ENCODE results near the gene SERPINB11. TPM values are rescaled to one million over a fixed set of nuclear protein-coding genes. Genes with fewer than 3 reads are reported as not detected.
A peak's percentile ranks its signal among the peaks of the same experiment; 100 is the strongest.
"Not testable (repeated sequence)": the region's sequence is repeated elsewhere in the genome, so short reads cannot be mapped to it uniquely, and the experiment has no call there.

SERPINB11 gene, protein sequence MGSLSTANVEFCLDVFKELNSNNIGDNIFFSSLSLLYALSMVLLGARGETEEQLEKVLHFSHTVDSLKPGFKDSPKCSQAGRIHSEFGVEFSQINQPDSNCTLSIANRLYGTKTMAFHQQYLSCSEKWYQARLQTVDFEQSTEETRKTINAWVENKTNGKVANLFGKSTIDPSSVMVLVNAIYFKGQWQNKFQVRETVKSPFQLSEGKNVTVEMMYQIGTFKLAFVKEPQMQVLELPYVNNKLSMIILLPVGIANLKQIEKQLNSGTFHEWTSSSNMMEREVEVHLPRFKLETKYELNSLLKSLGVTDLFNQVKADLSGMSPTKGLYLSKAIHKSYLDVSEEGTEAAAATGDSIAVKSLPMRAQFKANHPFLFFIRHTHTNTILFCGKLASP
- total RNA-seq (2014; rRNA removed; shearing (Covaris generic); ENCODE audit: low replicate concordance): not detected in 2 replicates

DNA sequence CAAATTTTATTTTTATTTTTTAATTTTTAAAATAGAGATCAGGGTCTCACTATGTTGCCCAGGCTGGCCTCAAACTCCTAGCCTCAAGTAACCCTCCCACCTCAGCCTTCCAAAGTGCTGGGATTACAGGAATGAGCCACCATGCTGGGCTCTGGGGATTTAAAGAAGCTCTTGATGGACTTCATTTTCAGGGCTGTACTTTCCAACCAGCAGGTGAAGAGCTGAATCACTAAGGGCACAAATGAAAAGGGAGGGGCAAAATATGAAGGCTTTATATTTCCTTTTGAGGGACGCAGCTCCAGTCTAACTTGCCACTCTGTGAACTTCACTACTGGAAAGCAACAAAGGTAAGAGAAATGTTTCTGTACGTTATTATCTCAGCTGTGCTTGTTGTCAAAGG, at the start of gene SERPINB11:
TSS of gene SERPINB11 (plus strand) at position 301 of the 400 bp plus-strand sequence. CDS start 7,234 bp downstream, outside the sequence.
- no peaks in the 10 kb centered on the region for H3K36me3 ChIP-seq
- H3K27me3 ChIP-seq: no peaks in the 10 kb centered on the region
- no peaks in the 10 kb centered on the region for H3K9me3 ChIP-seq
- no peak within 1 kb of the TSS for H3K4me3 ChIP-seq
- DNase-seq: no peak

DNA sequence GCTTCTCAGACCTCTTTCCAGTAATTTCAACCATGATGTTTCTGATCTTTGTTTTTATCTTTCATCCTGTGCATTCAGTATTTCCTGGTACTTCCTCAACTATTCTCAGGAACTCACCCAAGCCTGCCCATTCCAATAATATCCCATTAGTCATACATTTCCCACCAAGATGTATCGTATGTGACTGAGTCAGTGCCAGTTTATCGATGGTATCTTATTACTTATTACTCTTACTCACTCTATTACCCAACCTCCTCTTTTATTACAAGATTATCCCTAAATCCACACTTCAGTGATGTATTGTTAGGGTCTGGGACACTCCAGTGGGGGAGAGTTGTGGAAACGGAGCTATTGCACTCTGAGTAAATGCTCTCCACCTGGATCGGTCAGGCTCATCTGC, 43.8 kb upstream of the SERPINB11 start:
- not testable (repeated sequence) for H3K27me3 ChIP-seq, DNase-seq, H3K9me3 ChIP-seq, H3K4me3 ChIP-seq, H3K36me3 ChIP-seq

DNA sequence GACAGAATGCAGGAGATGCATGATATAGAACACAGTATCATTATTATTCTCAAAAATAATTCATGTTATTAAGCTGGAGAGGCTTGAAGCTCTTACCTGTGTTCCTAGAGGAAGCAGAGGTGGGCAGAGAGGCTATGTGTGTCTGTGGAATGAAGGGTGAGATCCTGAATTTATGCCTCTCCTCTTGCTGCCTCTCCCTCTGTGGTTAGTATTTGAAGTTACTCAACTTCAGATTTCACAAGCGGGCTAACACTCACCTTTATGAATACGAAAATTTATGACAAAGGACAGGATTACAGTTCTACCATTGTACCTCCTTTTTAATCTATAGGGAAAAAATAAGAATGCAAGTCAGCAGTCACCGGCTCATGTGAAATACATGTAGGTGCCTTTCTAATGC, 41.0 kb upstream of the SERPINB11 start, which contains the start of gene SERPINB3:
TSS of gene SERPINB3 (minus strand) at position 144 of the 400 bp plus-strand sequence. CDS start 677 bp downstream, outside the sequence.
- not testable (repeated sequence) for H3K36me3 ChIP-seq, H3K4me3 ChIP-seq, H3K9me3 ChIP-seq, H3K27me3 ChIP-seq, DNase-seq

DNA sequence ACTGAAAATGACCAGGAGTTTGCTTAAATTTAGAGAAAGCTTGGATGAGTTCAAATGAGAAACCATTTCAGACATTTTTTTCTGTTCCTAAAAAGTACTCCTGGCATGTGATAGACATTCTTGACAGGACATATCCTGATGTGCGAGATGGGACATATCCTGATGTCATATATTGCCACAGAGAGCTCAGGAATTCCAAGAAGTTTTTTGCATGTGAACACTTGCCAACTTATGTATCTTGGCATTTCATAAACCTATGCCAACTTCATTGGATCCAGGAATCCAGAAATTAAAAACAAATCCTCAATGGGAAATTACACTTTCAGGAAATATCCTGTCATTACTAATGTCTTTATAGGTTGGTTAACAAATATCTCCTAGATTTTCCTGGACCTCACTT, 38.2 kb upstream of the SERPINB11 start:
- DNase-seq: no peak
- no peaks in the 10 kb centered on the region for H3K27me3 ChIP-seq

DNA sequence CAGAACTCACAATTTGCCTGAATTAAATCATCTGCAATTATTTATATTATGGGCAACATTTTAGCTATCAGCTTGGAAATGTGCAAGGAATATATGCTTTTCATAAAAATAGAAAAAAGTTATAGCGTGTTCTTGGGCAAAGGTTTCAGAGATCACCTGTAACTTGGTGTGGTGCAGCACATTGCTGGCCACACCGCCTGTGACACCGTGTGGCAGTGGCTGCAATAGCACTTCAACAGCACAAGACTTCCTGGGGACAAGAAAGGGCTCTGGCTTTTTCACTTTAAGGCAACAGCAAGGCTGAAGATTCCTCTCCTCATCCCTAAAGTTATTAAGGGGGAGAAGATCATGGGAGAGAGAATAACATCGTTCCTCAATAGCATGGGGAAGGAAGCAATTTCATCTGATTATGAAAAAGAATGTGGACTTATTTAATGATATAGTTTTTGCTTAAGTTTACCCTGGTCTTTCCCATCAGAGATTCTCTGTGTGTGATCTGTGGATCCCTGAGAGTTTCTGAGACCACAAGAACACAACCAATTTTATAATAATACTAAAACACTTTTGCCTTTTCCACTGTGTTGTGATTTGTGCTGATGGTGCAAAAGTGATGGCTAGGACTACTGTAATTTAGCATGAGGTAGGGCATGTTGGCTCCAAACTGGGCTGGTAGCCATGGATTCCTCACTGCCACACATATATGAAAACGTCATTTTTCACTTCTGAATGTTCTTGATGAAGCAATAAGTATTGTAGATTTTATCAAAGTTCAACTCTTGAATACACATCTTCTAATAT, 26.0 kb upstream of the SERPINB11 start:
- Histone ChIP-seq H3K4me3 (no peak overlapping the region), H3K27me3 (no peaks in the 10 kb centered on the region), H3K9me3 (no peaks in the 10 kb centered on the region), H3K36me3 (no peaks in the 10 kb centered on the region)
- DNase-seq: no peak

More for the DNA sequence above, 38.2 kb upstream of the SERPINB11 start:
- H3K36me3 ChIP-seq: no peaks in the 10 kb centered on the region
- H3K9me3 ChIP-seq: no peaks in the 10 kb centered on the region
- H3K4me3 ChIP-seq: no peak overlapping the region

DNA sequence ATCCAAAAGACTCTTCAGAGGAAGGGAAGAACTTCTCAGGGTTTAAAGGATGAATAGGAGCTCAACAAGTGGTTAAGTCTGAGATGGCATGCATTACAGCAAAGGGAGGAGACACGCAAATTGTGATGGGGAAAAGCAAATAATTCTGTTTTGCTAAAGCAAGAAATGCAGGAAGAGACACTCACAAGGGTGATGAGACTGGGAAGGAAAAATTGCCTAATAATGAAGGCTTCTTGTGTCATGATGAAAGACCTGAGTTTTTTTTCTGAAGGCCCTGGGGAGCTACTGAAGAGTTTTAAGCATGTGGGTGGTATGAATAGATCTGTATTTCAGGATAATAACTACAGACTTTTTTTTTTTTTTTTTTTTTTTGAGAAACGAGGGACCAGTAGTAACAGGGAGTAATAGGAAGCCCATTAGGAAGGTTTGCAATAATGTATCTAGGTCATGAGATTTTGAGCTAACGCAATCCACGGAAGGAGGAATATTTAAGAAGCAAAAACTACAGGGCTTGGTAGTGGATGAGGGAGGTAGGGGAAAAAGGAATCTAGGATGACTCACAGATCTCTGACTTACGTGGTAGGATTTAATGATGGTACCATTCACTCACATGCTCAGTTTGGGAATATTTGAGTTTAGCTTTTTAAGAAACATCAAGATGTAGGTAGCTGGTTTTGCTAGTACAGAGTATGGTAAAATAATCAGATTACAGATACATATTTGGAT, 25.1 kb upstream of the SERPINB11 start:
- Histone ChIP-seq H3K4me3 (no peak overlapping the region), H3K27me3 (no peaks in the 10 kb centered on the region), H3K9me3 (no peaks in the 10 kb centered on the region), H3K36me3 (no peaks in the 10 kb centered on the region)
- no peak for DNase-seq

DNA sequence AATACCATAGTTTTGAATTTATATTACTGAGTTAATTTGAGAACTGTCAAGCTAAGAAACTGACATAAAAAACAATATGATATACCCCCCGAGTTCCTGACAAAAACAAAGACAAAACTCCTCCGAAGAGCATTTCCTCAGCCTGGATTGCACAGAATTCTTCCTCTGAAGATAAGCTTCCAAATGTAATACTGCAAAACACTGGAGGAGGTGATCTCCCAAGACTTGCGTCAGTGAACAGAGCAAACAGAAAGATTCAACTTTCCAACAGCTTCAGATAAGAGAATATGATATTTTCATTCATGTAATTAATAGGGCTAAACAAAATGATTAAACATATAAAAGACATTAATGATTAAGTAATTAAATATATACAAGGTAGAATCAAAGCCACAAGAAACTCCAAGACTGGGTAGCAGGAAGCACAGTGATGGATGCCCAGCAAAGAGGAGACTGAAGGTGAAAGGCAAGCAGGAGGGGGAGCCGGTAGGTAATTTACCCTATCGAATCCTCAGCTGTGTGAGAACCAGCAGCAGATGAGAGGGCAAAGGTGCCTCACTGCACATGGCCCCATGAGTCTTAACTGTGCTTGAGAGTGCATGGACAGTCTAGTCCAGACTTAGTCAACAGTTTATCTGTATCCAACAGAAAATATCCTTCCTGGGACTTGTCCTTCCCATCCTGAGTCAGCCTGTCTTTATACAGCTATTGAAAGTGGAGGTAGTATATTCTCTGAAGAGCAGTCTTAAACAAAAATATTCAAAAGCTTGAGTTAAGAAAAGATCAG, 22.7 kb upstream of the SERPINB11 start:
- Histone ChIP-seq H3K4me3 (no peak overlapping the region), H3K9me3 (no peaks in the 10 kb centered on the region)

DNA sequence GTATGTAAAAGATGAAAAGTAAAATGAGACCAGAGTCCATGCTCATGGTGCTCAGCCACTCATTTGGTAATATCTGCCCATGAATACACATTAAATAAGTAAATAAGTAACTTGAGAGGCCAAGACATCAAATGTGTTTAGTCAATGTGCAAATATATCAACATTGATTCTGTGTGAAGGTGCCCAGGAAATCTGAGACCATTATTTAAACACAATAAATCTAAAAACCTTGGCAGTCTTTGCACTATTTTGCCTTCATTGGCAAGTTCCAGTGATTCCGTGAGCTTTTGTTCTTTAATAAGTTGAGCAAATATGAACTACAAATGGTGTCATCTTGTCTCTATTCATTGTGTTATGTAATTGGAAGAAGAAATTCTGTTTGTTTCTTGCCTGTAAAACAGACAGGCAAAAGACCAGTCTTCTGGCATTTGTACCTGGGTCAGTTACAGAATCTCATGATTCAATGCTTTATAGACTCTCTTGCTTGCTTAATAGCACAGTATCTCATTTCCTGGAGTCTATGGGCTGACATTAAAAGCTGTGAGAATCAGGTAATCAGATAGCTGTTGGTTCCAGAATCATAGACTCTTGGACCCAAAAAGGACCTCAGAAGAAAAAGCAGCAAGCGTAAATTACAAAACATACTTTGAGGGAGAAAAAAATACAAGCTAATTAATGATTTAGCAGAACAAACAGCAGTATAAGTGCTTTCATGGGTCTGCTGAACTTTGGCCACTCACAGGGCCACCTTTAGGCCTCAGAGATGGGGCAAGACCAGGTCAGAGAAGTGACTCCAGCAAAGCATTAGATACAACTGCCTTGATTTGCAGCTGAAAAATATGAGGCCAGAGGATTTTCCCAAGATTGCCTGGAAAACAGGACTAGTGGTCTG, 21.1 kb upstream of the SERPINB11 start:
- Histone ChIP-seq H3K36me3 (no peaks in the 10 kb centered on the region), H3K9me3 (no peaks in the 10 kb centered on the region), H3K27me3 (no peaks in the 10 kb centered on the region), H3K4me3 (no peak overlapping the region)
- DNase-seq: no peak

More for the DNA sequence above, 22.7 kb upstream of the SERPINB11 start:
- Histone ChIP-seq H3K36me3 (no peaks in the 10 kb centered on the region), H3K27me3 (no peaks in the 10 kb centered on the region)
- DNase-seq: no peak

DNA sequence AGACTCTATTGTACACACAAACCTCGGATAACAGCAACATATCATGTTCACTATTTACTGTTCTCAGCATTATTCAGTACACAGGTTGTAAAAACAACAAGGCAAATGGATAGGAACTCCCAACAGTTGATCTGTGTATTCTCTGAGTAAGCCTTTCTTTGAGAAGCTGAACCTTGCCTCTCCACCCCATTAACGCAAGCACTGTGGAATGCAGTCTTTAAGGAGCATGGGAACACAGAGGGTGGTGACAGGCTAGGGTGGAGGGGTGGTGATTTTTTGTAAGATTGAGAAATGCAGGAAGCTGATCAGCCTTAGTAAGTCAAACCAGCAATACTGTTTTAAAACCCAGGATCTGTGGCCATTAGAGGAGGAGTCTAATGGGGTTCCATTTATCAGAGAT, 19.6 kb upstream of the SERPINB11 start:
- no peaks in the 10 kb centered on the region for H3K36me3 ChIP-seq
- H3K9me3 ChIP-seq: no peaks in the 10 kb centered on the region
- H3K27me3 ChIP-seq: no peaks in the 10 kb centered on the region
- peak; percentile 49 for DNase-seq
- no peak overlapping the region for H3K4me3 ChIP-seq

DNA sequence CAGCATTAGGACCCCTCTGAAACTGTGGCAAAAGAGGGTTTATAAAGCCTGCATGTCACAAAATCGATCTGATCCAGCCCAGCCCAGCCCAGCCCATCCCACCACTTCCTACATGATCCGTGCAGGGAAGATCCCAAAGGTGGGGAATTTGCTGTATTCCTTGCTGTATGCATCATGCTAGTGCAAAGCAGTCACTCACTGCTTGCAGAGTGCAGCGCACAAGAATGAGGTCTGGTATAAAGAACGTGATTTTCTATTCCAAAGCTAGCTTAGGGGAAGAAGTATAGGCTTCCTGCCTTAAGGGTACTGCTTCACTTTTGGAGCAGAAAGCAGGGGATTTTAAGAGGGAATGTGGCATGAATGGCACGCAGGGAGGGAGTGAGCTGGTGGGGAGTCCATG, 18.9 kb upstream of the SERPINB11 start:
- H3K27me3 ChIP-seq: no peaks in the 10 kb centered on the region
- DNase-seq: no peak
- no peak overlapping the region for H3K4me3 ChIP-seq
- no peaks in the 10 kb centered on the region for H3K36me3 ChIP-seq
- H3K9me3 ChIP-seq: no peaks in the 10 kb centered on the region

DNA sequence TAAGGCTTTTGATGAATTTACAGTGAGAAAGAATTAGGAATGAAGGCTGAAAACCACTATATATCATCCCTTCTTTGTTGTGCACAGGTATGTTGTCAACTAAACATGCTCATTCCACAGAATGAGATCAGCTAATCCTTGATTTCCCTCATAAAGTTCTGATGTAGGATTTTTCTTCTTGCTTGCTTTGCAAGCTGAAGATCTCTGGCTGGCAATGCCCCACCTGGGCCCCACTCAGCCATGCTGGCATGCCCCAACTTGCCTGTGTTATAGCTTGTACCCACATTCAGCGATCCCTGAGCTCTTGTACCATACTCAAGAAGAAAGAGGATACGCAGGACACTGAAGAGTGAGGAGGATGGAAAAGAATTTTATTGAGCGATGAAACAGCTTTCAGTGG, 18.0 kb upstream of the SERPINB11 start:
- H3K4me3 ChIP-seq: no peak overlapping the region
- H3K9me3 ChIP-seq: no peaks in the 10 kb centered on the region
- H3K27me3 ChIP-seq: no peaks in the 10 kb centered on the region
- no peak for DNase-seq
- no peaks in the 10 kb centered on the region for H3K36me3 ChIP-seq

DNA sequence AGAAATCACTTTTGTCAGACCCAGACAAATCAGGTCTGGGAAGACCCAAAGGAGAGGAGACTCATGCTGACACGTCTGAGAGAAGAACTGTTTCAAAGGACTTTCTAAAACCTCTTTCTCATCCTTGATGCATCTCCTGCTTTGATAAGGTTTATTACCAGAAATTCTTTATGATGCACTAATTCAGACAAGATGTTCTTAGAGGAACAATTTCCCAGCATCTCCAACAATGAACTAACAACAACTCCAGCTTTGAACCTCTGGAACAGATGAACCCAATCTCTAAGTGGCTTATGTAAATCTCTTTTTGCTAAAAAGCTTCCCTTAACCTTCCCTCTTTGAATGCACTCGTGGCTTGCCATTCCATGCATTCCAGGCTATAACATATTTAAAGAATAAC, 15.9 kb upstream of the SERPINB11 start:
- DNase-seq: no peak
- Histone ChIP-seq H3K4me3 (no peak overlapping the region), H3K36me3 (no peaks in the 10 kb centered on the region), H3K27me3 (no peaks in the 10 kb centered on the region), H3K9me3 (peaks cover 5% of the 10 kb centered on the region; the same call in 1 of the 2 replicates)

DNA sequence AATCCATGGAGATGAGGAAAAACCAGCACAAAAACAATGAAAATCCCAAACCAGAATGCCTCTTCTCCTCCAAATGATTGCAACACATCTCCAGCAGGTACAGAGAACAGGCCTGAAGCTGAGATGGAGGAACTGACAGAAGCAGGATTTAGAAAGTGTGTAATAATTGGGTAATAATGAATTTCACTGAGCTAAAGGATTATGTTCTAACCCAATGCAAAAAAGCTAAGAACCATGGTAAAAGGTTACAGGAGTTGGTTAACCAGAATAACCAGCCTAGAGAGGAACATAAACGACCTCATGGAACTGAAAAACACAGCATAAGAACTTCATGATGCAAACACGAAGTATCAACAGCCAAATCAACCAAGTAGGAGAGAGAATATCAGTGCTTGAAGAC, 13.7 kb upstream of the SERPINB11 start:
- Histone ChIP-seq H3K27me3 (no peaks in the 10 kb centered on the region), H3K36me3 (no peaks in the 10 kb centered on the region), H3K9me3 (peaks cover 5% of the 10 kb centered on the region; the same call in 1 of the 2 replicates), H3K4me3 (no peak overlapping the region)
- DNase-seq: no peak

DNA sequence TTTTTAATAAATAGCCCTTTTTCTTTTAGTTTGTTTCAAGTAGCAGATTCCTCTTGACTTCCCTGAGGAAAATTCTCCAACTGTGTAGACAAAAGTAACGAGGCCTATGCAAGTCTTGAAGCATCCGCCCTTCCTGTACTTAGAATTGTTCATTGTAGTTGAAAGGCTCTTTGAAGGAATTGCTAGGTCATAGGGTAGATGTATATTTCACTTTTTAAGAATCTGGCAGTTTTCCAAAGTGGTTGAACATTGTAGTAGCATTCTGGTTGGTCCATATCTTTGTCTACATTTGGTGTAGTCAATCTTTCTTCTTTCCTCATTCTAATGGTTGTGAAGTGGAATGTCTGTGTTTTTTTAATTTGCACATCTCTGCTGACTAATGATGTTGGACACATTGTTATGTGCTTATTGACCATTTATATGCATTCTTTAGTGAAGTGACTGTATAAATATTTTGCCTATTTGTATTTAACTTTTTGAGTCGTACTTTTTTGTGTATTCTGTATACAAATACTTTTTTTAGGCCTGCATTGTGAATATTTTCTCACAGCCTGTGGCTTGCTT, 5.6 kb upstream of the SERPINB11 start:
- no peak for DNase-seq
- no peak overlapping the region for H3K4me3 ChIP-seq
- H3K9me3 ChIP-seq: no peaks in the 10 kb centered on the region
- no peaks in the 10 kb centered on the region for H3K36me3 ChIP-seq
- no peaks in the 10 kb centered on the region for H3K27me3 ChIP-seq

DNA sequence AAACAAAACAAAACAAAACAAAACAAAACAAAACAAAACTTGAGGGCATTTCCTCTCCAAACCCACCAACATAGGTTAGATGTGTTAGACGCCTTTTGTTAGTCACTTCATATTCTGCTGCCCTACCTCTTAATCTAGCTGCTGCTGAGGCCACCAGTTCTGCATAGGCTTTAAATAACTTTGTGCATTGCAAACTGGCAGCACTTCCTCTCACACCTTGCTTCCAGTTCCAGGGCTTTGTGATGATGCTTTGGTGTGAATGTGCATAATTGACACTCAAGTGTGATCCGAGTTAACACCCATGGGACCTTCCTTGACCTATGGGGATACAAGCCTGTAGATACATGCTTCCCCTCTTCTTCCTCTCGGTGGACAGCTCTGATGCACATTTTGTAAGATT, 2.3 kb upstream of the SERPINB11 start:
- Histone ChIP-seq H3K9me3 (no peaks in the 10 kb centered on the region), H3K4me3 (no peak overlapping the region), H3K27me3 (no peaks in the 10 kb centered on the region), H3K36me3 (no peaks in the 10 kb centered on the region)
- no peak for DNase-seq

Data from MG63 (cell line).